ENCODE measurements around the gene TMEM255A. TPM values are rescaled to one million over a fixed set of nuclear protein-coding genes. Genes with fewer than 3 reads are reported as not detected.

TMEM255A gene
- total RNA-seq, 1 experiment from 2014 or later, result not detected

- no peak for DNase-seq
- intact Hi-C loops (cut with micrococcal nuclease), result no loop called here
- Histone ChIP-seq H2AFZ (ENCODE audit: low read length) (no peak overlapping the region), H3K79me2 (ENCODE audit: low read length) (no peaks in the 10 kb centered on the region), H4K20me1 (ENCODE audit: low read length) (no peaks in the 10 kb centered on the region), H3K4me3 (ENCODE audit: low read length) (no peak overlapping the region), H3K36me3 (ENCODE audit: low read depth, low read length) (no peaks in the 10 kb centered on the region), H3K27me3 (ENCODE audit: low read length) (no peaks in the 10 kb centered on the region), H3K4me2 (ENCODE audit: low read length) (no peak overlapping the region), H3F3A (ENCODE audit: low read length, unreplicated experiment) (no peaks in the 10 kb centered on the region), H3K9me2 (replicated peaks; ENCODE audit: low read length) (no peaks in the 10 kb centered on the region), H3K4me1 (ENCODE audit: insufficient read depth, low read length) (no peaks in the 10 kb centered on the region), H3K27ac (ENCODE audit: low read length) (no peak overlapping the region), H3K9ac (ENCODE audit: low read length) (no peak overlapping the region), H3K9me3 (ENCODE audit: low read length) (no peaks in the 10 kb centered on the region)
- CTCF ChIA-PET, result no interaction called here
- POLR2A ChIA-PET (ENCODE audit: unreplicated experiment), result no interaction called here
- no TSS peak for BruUV-seq (replicated peaks)
- TF ChIP-seq EZH2phosphoT487 (IDR thresholded peaks at IDR 0.05; ENCODE audit: borderline replicate concordance, low read length) (no peak), CTCF (conservative IDR thresholded peaks at IDR 0.05; ENCODE audit: low read depth, low read length) (peak; percentile 13; the same call in 1 of the 2 replicates)
- no peak for ATAC-seq
These were observed 22.9 kb upstream of the TMEM255A start for GRCh38 chrX:120334151-120334550.

- no peaks in the 10 kb centered on the region for H3K9me2 ChIP-seq (replicated peaks; ENCODE audit: low read length)
- H2AFZ ChIP-seq (ENCODE audit: low read length), result no peak overlapping the region
- no peak for DNase-seq
- no peaks in the 10 kb centered on the region for H3K27me3 ChIP-seq (ENCODE audit: low read length)
- no peak overlapping the region for H3K4me2 ChIP-seq (ENCODE audit: low read length)
- no peaks in the 10 kb centered on the region for H3F3A ChIP-seq (ENCODE audit: low read length, unreplicated experiment)
- ChIA-PET CTCF (no interaction called here), POLR2A (ENCODE audit: unreplicated experiment) (no interaction called here)
- no TSS peak for BruUV-seq (replicated peaks)
- no peaks in the 10 kb centered on the region for H4K20me1 ChIP-seq (ENCODE audit: low read length)
- no peaks in the 10 kb centered on the region for H3K36me3 ChIP-seq (ENCODE audit: low read depth, low read length)
- intact Hi-C loops (cut with micrococcal nuclease), result no loop called here
- no peak overlapping the region for H3K9ac ChIP-seq (ENCODE audit: low read length)
- H3K27ac ChIP-seq (ENCODE audit: low read length), result no peak overlapping the region
- no peaks in the 10 kb centered on the region for H3K4me1 ChIP-seq (ENCODE audit: insufficient read depth, low read length)
- H3K4me3 ChIP-seq (ENCODE audit: low read length), result no peak overlapping the region
- no peaks in the 10 kb centered on the region for H3K9me3 ChIP-seq (ENCODE audit: low read length)
- no peaks in the 10 kb centered on the region for H3K79me2 ChIP-seq (ENCODE audit: low read length)
- ATAC-seq, result no peak
- TF ChIP-seq CTCF (conservative IDR thresholded peaks at IDR 0.05; ENCODE audit: low read depth, low read length), result no peak
- no peak for TF ChIP-seq EZH2 (IDR thresholded peaks at IDR 0.05; ENCODE audit: low read length, unreplicated experiment)
- TF ChIP-seq EZH2phosphoT487 (IDR thresholded peaks at IDR 0.05; ENCODE audit: borderline replicate concordance, low read length), result no peak
These were observed 21.1 kb upstream of the TMEM255A start for GRCh38 chrX:120332394-120332793.

- ATAC-seq (no peak), DNase-seq (no peak)
- CTCF ChIA-PET, result no interaction called here
- H3K9me2 ChIP-seq (replicated peaks; ENCODE audit: low read length), result no peaks in the 10 kb centered on the region
- H3K4me1 ChIP-seq (ENCODE audit: insufficient read depth, low read length), result no peaks in the 10 kb centered on the region
- no peak overlapping the region for H3K4me3 ChIP-seq (ENCODE audit: low read length)
- no peaks in the 10 kb centered on the region for H4K20me1 ChIP-seq (ENCODE audit: low read length)
- BruUV-seq (replicated peaks), result no TSS peak
- POLR2A ChIA-PET (ENCODE audit: unreplicated experiment), result no interaction called here
- no peak overlapping the region for H3K27ac ChIP-seq (ENCODE audit: low read length)
- H3K9me3 ChIP-seq (ENCODE audit: low read length), result no peaks in the 10 kb centered on the region
- H2AFZ ChIP-seq (ENCODE audit: low read length), result no peak overlapping the region
- no peak overlapping the region for H3K9ac ChIP-seq (ENCODE audit: low read length)
- H3K79me2 ChIP-seq (ENCODE audit: low read length), result no peaks in the 10 kb centered on the region
- no peaks in the 10 kb centered on the region for H3F3A ChIP-seq (ENCODE audit: low read length, unreplicated experiment)
- no peaks in the 10 kb centered on the region for H3K36me3 ChIP-seq (ENCODE audit: low read depth, low read length)
- H3K27me3 ChIP-seq (ENCODE audit: low read length), result no peaks in the 10 kb centered on the region
- no peak for TF ChIP-seq EZH2 (IDR thresholded peaks at IDR 0.05; ENCODE audit: low read length, unreplicated experiment)
- no peak for TF ChIP-seq CTCF (conservative IDR thresholded peaks at IDR 0.05; ENCODE audit: low read depth, low read length)
- no peak for TF ChIP-seq EZH2phosphoT487 (IDR thresholded peaks at IDR 0.05; ENCODE audit: borderline replicate concordance, low read length)
- intact Hi-C loops (cut with micrococcal nuclease), result no loop called here
- H3K4me2 ChIP-seq (ENCODE audit: low read length), result no peak overlapping the region
These were observed 19.9 kb upstream of the TMEM255A start for GRCh38 chrX:120331116-120331515.
